Measurements from ENCODE around the gene RBM24. TPM values are rescaled to one million over a fixed set of nuclear protein-coding genes. Genes with fewer than 3 reads are reported as not detected.

Gene RBM24
- total RNA-seq, 4 donors from 2014 or later = 2.0 to 9.8 (median 3.8) TPM

DNA sequence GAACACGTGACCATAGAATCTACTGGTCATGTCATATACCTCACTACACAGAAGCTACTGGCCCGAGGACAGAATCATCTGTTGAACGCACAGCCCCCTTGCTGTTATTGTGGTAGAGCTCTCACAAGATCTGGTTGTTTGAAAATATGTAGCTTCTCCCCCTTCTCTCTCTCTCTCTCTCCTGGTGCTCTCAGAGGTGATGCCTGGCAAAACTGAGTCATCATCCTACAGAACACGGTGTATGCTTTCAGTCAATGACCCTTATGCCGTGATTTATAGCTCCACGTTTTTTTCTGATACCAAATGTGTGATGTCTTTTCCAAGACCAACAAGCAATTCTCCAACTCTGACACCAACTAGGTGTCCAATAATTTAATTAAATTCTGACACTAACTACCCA is 13.0 kb upstream of the RBM24 start:
- 82 to 83% methylated on average over 6 of the region's 6 CpGs for WGBS, 2 donors
- Histone ChIP-seq H3K36me3 (no peaks in the 10 kb centered on the region), H3K27ac (no peak overlapping the region), H3K27me3 (no peaks in the 10 kb centered on the region), H3K4me1 (no peaks in the 10 kb centered on the region), H3K9me3 (peaks cover 0 to 5% (median 0%) of the 10 kb centered on the region in 4 donors), H3K4me3 (no peak overlapping the region)
- no peak for DNase-seq (ENCODE audit: low spot score in 2 of 2)
- TF ChIP-seq, protein P1, sequence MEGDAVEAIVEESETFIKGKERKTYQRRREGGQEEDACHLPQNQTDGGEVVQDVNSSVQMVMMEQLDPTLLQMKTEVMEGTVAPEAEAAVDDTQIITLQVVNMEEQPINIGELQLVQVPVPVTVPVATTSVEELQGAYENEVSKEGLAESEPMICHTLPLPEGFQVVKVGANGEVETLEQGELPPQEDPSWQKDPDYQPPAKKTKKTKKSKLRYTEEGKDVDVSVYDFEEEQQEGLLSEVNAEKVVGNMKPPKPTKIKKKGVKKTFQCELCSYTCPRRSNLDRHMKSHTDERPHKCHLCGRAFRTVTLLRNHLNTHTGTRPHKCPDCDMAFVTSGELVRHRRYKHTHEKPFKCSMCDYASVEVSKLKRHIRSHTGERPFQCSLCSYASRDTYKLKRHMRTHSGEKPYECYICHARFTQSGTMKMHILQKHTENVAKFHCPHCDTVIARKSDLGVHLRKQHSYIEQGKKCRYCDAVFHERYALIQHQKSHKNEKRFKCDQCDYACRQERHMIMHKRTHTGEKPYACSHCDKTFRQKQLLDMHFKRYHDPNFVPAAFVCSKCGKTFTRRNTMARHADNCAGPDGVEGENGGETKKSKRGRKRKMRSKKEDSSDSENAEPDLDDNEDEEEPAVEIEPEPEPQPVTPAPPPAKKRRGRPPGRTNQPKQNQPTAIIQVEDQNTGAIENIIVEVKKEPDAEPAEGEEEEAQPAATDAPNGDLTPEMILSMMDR (IDR thresholded peaks at IDR 0.05) = no peak
- no peak for TF ChIP-seq EP300 (IDR thresholded peaks at IDR 0.05)
- TF ChIP-seq POLR2A (IDR thresholded peaks at IDR 0.05) = no peak

DNA sequence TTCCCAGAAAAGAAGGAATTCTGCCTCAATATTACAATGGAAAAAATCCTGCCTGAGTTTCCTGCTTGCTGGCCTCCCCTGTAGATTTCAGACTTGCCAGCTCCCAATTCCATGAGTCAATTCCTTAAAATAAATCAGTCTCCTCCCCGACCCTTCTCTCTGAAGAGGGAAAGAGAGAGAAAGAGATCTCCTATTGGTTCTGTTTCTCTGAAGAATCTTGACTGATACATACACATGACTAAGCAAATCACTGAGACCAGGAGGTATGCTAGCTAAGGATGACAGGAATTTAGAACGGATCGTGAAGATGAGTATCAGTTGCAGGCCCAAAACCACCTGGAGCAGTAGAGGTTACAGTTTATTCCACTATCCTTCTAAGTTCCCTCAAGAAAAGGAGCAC is 11.3 kb upstream of the RBM24 start:
- Histone ChIP-seq H3K4me1 (no peaks in the 10 kb centered on the region), H3K27me3 (no peaks in the 10 kb centered on the region), H3K4me3 (no peak overlapping the region), H3K9me3 (peaks cover 0 to 5% (median 0%) of the 10 kb centered on the region in 4 donors), H3K27ac (no peak overlapping the region), H3K36me3 (no peaks in the 10 kb centered on the region)
- 76 to 83% methylated on average over 3 of the region's 3 CpGs for WGBS, 2 donors
- TF ChIP-seq EP300 (IDR thresholded peaks at IDR 0.05) (no peak), POLR2A (IDR thresholded peaks at IDR 0.05) (no peak)
- TF ChIP-seq, protein P1 (IDR thresholded peaks at IDR 0.05) = no peak
- DNase-seq (ENCODE audit: low spot score in 2 of 2) = no peak

DNA sequence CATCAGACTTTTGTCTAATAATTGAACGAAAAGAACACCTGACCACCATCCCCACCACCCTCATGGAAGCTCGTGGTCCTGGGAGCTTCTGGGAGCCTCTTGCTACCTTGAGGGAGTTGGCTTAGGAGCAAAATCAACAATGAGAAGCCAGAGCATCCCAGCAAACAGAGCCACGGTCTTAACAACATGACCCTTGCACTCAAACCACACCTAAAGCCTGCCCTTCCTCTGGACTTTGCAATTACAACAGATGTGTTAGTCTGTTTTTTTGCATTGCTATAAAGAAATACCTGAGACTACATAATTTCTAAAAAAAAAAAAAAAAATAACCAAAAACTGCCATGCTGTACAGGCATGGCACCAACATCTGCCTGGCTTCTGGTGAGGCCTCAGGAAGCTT is 9.5 kb upstream of the RBM24 start:
- no peaks in the 10 kb centered on the region for H3K4me1 ChIP-seq
- no peaks in the 10 kb centered on the region for H3K9me3 ChIP-seq
- H3K36me3 ChIP-seq = no peaks in the 10 kb centered on the region
- no peaks in the 10 kb centered on the region for H3K27me3 ChIP-seq
- H3K4me3 ChIP-seq = no peak overlapping the region
- DNase-seq (ENCODE audit: low spot score in 2 of 2) = no peak
- WGBS, 2 donors = 48 to 57% methylated on average over 3 of the region's 3 CpGs
- H3K27ac ChIP-seq = no peak overlapping the region
- TF ChIP-seq, protein P1 (IDR thresholded peaks at IDR 0.05) = no peak
- TF ChIP-seq POLR2A (IDR thresholded peaks at IDR 0.05) (no peak), EP300 (IDR thresholded peaks at IDR 0.05) (no peak)

DNA sequence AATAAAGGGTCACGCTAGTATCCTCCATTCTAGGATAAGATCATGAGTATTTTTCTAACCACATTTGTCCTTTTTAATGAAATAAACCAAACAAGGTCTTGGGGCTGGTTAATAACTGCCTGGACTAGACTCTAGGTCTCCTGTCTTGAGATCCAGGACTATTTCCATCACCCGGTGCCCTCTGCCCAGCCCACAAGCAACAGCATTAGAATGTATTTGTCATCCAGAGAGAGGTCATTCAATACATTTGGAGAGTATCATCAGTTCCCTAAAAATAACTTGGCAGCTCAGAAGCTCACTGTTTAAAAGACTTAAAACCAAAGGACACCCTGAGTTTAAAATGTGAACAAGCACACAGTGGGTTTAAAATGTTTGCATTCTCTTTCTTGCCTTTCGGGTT is 4.4 kb upstream of the RBM24 start:
- H3K9me3 ChIP-seq = no peaks in the 10 kb centered on the region
- WGBS, 2 donors = 65 to 70% methylated on average over 3 of the region's 3 CpGs
- H3K4me1 ChIP-seq = peaks cover 0 to 10% (median 4%) of the 10 kb centered on the region in 4 donors
- TF ChIP-seq EP300 (IDR thresholded peaks at IDR 0.05) (no peak), POLR2A (IDR thresholded peaks at IDR 0.05) (no peak)
- TF ChIP-seq, protein P1 (IDR thresholded peaks at IDR 0.05) = no peak
- H3K36me3 ChIP-seq = no peaks in the 10 kb centered on the region
- no peaks in the 10 kb centered on the region for H3K27me3 ChIP-seq
- H3K27ac ChIP-seq = peak overlapping the region in 1 of 4 donors; percentile 22
- no peak for DNase-seq (ENCODE audit: low spot score in 2 of 2)
- no peak overlapping the region for H3K4me3 ChIP-seq

DNA sequence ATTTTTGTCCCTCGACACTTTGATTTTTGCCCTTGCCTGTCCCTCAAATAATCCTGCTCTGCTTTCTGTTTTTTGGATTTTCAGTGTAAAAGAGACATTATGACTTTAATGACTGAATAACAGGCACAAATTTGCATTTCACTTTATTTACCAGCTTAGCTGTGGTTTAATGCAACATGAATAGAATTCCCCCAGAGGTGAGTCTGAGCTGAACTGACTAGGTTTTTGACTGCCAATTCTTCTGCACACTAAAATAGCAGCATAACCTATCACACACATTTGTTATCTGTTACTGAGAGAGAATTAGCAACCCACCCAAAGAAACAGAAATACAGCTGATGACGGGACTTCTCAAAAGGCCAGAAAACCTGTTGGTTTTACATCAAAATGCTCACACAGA is 3.9 kb upstream of the RBM24 start:
- Histone ChIP-seq H3K4me3 (no peak overlapping the region), H3K27me3 (no peaks in the 10 kb centered on the region), H3K36me3 (no peaks in the 10 kb centered on the region), H3K9me3 (no peaks in the 10 kb centered on the region), H3K4me1 (peaks cover 0 to 12% (median 5%) of the 10 kb centered on the region in 4 donors), H3K27ac (peak overlapping the region in 1 of 4 donors; percentile 22)
- DNase-seq (ENCODE audit: low spot score in 2 of 2) = no peak
- 88 to 90% methylated on average over 2 of the region's 2 CpGs for WGBS, 2 donors
- TF ChIP-seq POLR2A (IDR thresholded peaks at IDR 0.05) (no peak), EP300 (IDR thresholded peaks at IDR 0.05) (no peak)
- TF ChIP-seq, protein P1 (IDR thresholded peaks at IDR 0.05) = no peak

Data from tibial nerve (tissue), 4 donors.